Measurements from ENCODE around the gene SND1. TPM values are rescaled to one million over a fixed set of nuclear protein-coding genes. Genes with fewer than 3 reads are reported as not detected.

Gene SND1
- total and polyA plus RNA-seq, 10 of the 15 experiments (the other 5 are each of a cell fraction or from before 2014, with no cell fraction given): 52.4 to 270 (median 146) TPM

GRCh38 chr7:127706766-127707165, 54.8 kb downstream of the SND1 start:
- no peak overlapping the region for H3K27ac ChIP-seq (ENCODE audit: control insufficient read depth, insufficient read depth)
- H3K79me2 ChIP-seq (ENCODE audit: control insufficient read depth, insufficient read depth, low read length): no peaks in the 10 kb centered on the region; the same call in 1 of the 2 replicates
- DNase-seq (ENCODE audit: low read depth, low spot score): no peak
- no peaks in the 10 kb centered on the region for H3K4me1 ChIP-seq (ENCODE audit: control insufficient read depth, insufficient read depth, low read length)
- BruUV-seq (replicated peaks): no TSS peak
- intact Hi-C loops (cut with micrococcal nuclease; ENCODE audit: unreplicated experiment): loop anchor here (5.0 kb wide), 1 partner anchor 326 kb away; the partner anchor contains the start of gene LRRC4
- H3K27me3 ChIP-seq (replicated peaks in 1 of 2; ENCODE audit: control insufficient read depth in 2 of 2, insufficient read depth in 2 of 2, low read length in 1 of 2): no peaks in the 10 kb centered on the region
- peaks cover 10% of the 10 kb centered on the region for H3K9me3 ChIP-seq (replicated peaks; ENCODE audit: control insufficient read depth, insufficient read depth, low read length)
- no peak overlapping the region for H3K9ac ChIP-seq (ENCODE audit: control insufficient read depth, insufficient read depth, low read length)
- in situ Hi-C loops (cut with MboI): no loop called here
- no peak for ATAC-seq
- RAD21 ChIA-PET (ENCODE audit: unreplicated experiment): interaction anchor here (0.7 to 4.9 kb wide), 3 partner anchors 52 to 503 kb away, joined by 3 to 86 read pairs (median 4); no protein-coding TSS in a partner anchor
- H2AFZ ChIP-seq (ENCODE audit: control insufficient read depth, low read depth, low read length): no peak overlapping the region
- H3K36me3 ChIP-seq (ENCODE audit: control insufficient read depth in 2 of 2, insufficient read depth in 2 of 2, low read length in 1 of 2): peaks cover 13 to 48% of the 10 kb centered on the region in 2 experiments
- H3K4me3 ChIP-seq: no peak overlapping the region
- SMC1A ChIA-PET (ENCODE audit: uncharacterized antibody, unreplicated experiment): interaction anchor here (0.7 to 7.1 kb wide), 7 partner anchors 12 to 502 kb away, joined by 3 to 56 read pairs (median 4); no protein-coding TSS in a partner anchor
- POLR2A ChIA-PET: no interaction called here
- H4K20me1 ChIP-seq (ENCODE audit: control insufficient read depth, insufficient read depth): peaks cover 2% of the 10 kb centered on the region; the same call in 1 of the 2 replicates
- H3K4me2 ChIP-seq (ENCODE audit: control insufficient read depth, insufficient read depth): no peak overlapping the region
- CTCF ChIA-PET: interaction anchor here (0.9 to 8.4 kb wide), 12 partner anchors 9 to 615 kb away, joined by 3 to 152 read pairs (median 4); partner anchors contain the start of gene ARF5
- FAIRE-seq: no peak
- TF ChIP-seq IRF3 (IDR thresholded peaks at IDR 0.05): no peak
- no peak for TF ChIP-seq SRF (IDR thresholded peaks at IDR 0.05; ENCODE audit: low read depth in 2 of 2, low read length in 2 of 2)
- TF ChIP-seq HDGF (IDR thresholded peaks at IDR 0.05): no peak
- TF ChIP-seq ZBTB40 (IDR thresholded peaks at IDR 0.05; ENCODE audit: borderline replicate concordance): no peak
- TF ChIP-seq E4F1 (IDR thresholded peaks at IDR 0.05; ENCODE audit: borderline replicate concordance, partially characterized antibody): no peak
- TF ChIP-seq SIX5 (IDR thresholded peaks at IDR 0.05; ENCODE audit: low read depth, low read length, severe bottlenecking): no peak
- TF ChIP-seq NKRF (conservative IDR thresholded peaks at IDR 0.05): no peak
- TF ChIP-seq FOXM1 (IDR thresholded peaks at IDR 0.05; ENCODE audit: low read depth, low read length): no peak
- TF ChIP-seq IRF4 (IDR thresholded peaks at IDR 0.05; ENCODE audit: low read depth, low read length): no peak
- no peak for TF ChIP-seq EED (IDR thresholded peaks at IDR 0.05; ENCODE audit: low read depth)
- no peak for TF ChIP-seq HDAC2 (IDR thresholded peaks at IDR 0.05)
- no peak for TF ChIP-seq PBX3 (IDR thresholded peaks at IDR 0.05; ENCODE audit: insufficient replicate concordance, low read depth, low read length)

All from GM12878 (cell line).